WTC11 (cell line): ENCODE measurements around the gene WSCD2. TPM values are rescaled to one million over a fixed set of nuclear protein-coding genes. Genes with fewer than 3 reads are reported as not detected.

Source experiments
- ATAC-seq: fragments of 200-7000 bp; cut with Tn5 transposase; 2 replicates; pipeline ENCODE4 v1.10.0; 2021; ENCODE audit warnings: mild to moderate bottlenecking, moderate library complexity
- CTCF ChIA-PET: fragments of 300-600 bp; sonication (Branson Sonifier 250); formaldehyde crosslinking; loops from one replicate; lab custom pipeline; 2021; ENCODE audit warnings: antibody characterized with exemption; lab: Charles Lee
- POLR2A ChIA-PET: fragments of 350-600 bp; sonication (Branson Sonifier 250); formaldehyde crosslinking; loops from one replicate; lab custom pipeline; 2021; ENCODE audit warnings: antibody characterized with exemption; lab: Charles Lee
- DNase-seq: peaks from one replicate; pipeline ENCODE4 v3.0.0; 2021; ENCODE audit warnings: low spot score
- H3K27ac Mint-ChIP-seq: 2 replicates; pipeline ENCODE4 v1.8.0; 2021; ENCODE audit warnings: mixed read lengths
- H3K27me3 Mint-ChIP-seq: 2 replicates; pipeline ENCODE4 v1.8.0; 2021; ENCODE audit warnings: low read depth, mild to moderate bottlenecking, moderate library complexity, mixed read lengths
- H3K36me3 Mint-ChIP-seq: 2 replicates; pipeline ENCODE4 v1.8.0; 2021; ENCODE audit warnings: mixed read lengths
- H3K4me1 Mint-ChIP-seq: 2 replicates; pipeline ENCODE4 v1.8.0; 2022; ENCODE audit warnings: mixed read lengths
- H3K4me3 Mint-ChIP-seq: 2 replicates; pipeline ENCODE4 v1.8.0; 2021; ENCODE audit warnings: mild to moderate bottlenecking, moderate library complexity, mixed read lengths
- H3K9me3 Mint-ChIP-seq: 2 replicates; pipeline ENCODE4 v1.8.0; 2021; ENCODE audit warnings: mixed read lengths
- CDX4 ChIP-seq: fragments of 250-450 bp; sonication (Bioruptor Pico); IDR thresholded peaks from 2 replicates; pipeline ENCODE4 v1.9.0; 2021; ENCODE audit warnings: moderate library complexity, mild to moderate bottlenecking, inconsistent platforms, borderline replicate concordance
- CREB1 ChIP-seq: sonication (generic); formaldehyde crosslinking; IDR thresholded peaks from 2 replicates; pipeline ENCODE4 v1.8.0; 2023; ENCODE audit warnings: mild to moderate bottlenecking, missing genetic modification reagents
- E2F1 ChIP-seq: sonication (generic); formaldehyde crosslinking; IDR thresholded peaks from 2 replicates; pipeline ENCODE4 v1.8.0; 2022; ENCODE audit warnings: mild to moderate bottlenecking, missing genetic modification reagents
- IRF2 ChIP-seq: sonication (generic); formaldehyde crosslinking; IDR thresholded peaks from 2 replicates; pipeline ENCODE4 v1.8.0; 2022; ENCODE audit warnings: low read depth, missing genetic modification reagents, borderline replicate concordance
- JAZF1 ChIP-seq: fragments of 250-450 bp; sonication (Bioruptor Pico); IDR thresholded peaks from 2 replicates; pipeline ENCODE4 v1.9.0; 2021; ENCODE audit warnings: moderate library complexity, mild to moderate bottlenecking, inconsistent platforms
- NFE2L1 ChIP-seq: sonication (generic); formaldehyde crosslinking; IDR thresholded peaks from 2 replicates; pipeline ENCODE4 v1.8.1; 2023; ENCODE audit warnings: missing genetic modification reagents
- PRDM15 ChIP-seq: sonication (generic); formaldehyde crosslinking; IDR thresholded peaks from 2 replicates; pipeline ENCODE4 v1.8.0; 2022; ENCODE audit warnings: missing genetic modification reagents
- SMAD3 ChIP-seq: sonication (generic); formaldehyde crosslinking; IDR thresholded peaks from 2 replicates; pipeline ENCODE4 v1.8.0; 2022; ENCODE audit warnings: missing genetic modification reagents, mild to moderate bottlenecking, borderline replicate concordance
- STAT6 ChIP-seq: sonication (generic); formaldehyde crosslinking; conservative IDR thresholded peaks from 2 replicates; pipeline ENCODE4 v1.8.1; 2023; ENCODE audit warnings: mild to moderate bottlenecking, low read depth, missing genetic modification reagents, moderate library complexity
- TCF7 ChIP-seq: sonication (generic); formaldehyde crosslinking; IDR thresholded peaks from 2 replicates; pipeline ENCODE4 v1.8.0; 2022; ENCODE audit warnings: mild to moderate bottlenecking, low read depth, missing genetic modification reagents, moderate library complexity
- TEAD4 ChIP-seq: sonication (generic); formaldehyde crosslinking; IDR thresholded peaks from 2 replicates; pipeline ENCODE4 v1.8.0; 2022; ENCODE audit warnings: mild to moderate bottlenecking, missing genetic modification reagents
- TP53 ChIP-seq: sonication (generic); formaldehyde crosslinking; IDR thresholded peaks from 2 replicates; pipeline ENCODE4 v1.8.1; 2023; ENCODE audit warnings: mild to moderate bottlenecking, missing genetic modification reagents
- ZNF219 ChIP-seq: sonication (generic); formaldehyde crosslinking; IDR thresholded peaks from 2 replicates; pipeline ENCODE4 v1.8.0; 2023; ENCODE audit warnings: missing genetic modification reagents, mild to moderate bottlenecking, borderline replicate concordance
- total RNA-seq: library from RNA; stranded (reverse); gene quantifications from 3 replicates; pipeline ENCODE4 v1.2.3, GENCODE V29; 2021
- TF ChIP-seq, protein P1 (sequence below): sonication (generic); formaldehyde crosslinking; IDR thresholded peaks from 2 replicates; pipeline ENCODE4 v1.8.0; 2023; ENCODE audit warnings: missing genetic modification reagents, mild to moderate bottlenecking, borderline replicate concordance
- TF ChIP-seq, protein P2 (sequence below): sonication (generic); formaldehyde crosslinking; IDR thresholded peaks from 2 replicates; pipeline ENCODE4 v1.8.1; 2023; ENCODE audit warnings: mild to moderate bottlenecking, missing genetic modification reagents
- TF ChIP-seq, protein P3 (sequence below): fragments of 250-450 bp; sonication (Bioruptor Pico); IDR thresholded peaks from 2 replicates; pipeline ENCODE4 v1.8.0; 2021; ENCODE audit warnings: mild to moderate bottlenecking

Gene WSCD2
- total RNA-seq, 1 experiment from 2014 or later = 1.1 TPM

DNA sequence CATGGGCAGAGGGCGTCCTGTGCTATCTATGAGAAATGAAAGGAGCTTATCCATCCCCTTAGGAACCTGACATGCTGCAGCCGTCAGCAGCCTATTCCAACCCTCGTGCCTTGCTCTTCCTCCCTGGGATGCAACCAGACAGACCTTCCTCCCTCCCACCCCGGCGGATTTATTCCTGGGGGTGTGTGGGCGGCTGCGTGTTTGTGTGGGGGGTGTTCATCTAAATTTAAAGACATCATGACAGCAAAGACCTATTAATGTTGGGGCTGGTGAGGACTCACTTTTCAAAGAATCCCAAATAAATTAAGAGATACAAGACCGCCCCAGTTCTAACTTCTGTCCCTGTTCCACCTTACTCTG, 52.0 kb downstream of the WSCD2 start:
- ATAC-seq (no peak), DNase-seq (no peak)
- peaks cover 10% of the 10 kb centered on the region for H3K36me3 Mint-ChIP-seq
- no peak overlapping the region for H3K4me3 Mint-ChIP-seq
- POLR2A ChIA-PET = no interaction called here
- TF ChIP-seq STAT6 (CRISPR knock-in tag) (no peak), ZNF219 (CRISPR knock-in tag) (no peak), E2F1 (CRISPR knock-in tag) (no peak), CDX4 (CRISPR knock-in tag) (no peak), JAZF1 (CRISPR knock-in tag) (no peak), CREB1 (CRISPR knock-in tag) (no peak), IRF2 (CRISPR knock-in tag) (no peak), SMAD3 (no peak), TEAD4 (CRISPR knock-in tag) (no peak), NFE2L1 (CRISPR knock-in tag) (no peak), TCF7 (CRISPR knock-in tag) (no peak), TP53 (CRISPR knock-in tag) (no peak), PRDM15 (CRISPR knock-in tag) (no peak)
- TF ChIP-seq, protein P1, sequence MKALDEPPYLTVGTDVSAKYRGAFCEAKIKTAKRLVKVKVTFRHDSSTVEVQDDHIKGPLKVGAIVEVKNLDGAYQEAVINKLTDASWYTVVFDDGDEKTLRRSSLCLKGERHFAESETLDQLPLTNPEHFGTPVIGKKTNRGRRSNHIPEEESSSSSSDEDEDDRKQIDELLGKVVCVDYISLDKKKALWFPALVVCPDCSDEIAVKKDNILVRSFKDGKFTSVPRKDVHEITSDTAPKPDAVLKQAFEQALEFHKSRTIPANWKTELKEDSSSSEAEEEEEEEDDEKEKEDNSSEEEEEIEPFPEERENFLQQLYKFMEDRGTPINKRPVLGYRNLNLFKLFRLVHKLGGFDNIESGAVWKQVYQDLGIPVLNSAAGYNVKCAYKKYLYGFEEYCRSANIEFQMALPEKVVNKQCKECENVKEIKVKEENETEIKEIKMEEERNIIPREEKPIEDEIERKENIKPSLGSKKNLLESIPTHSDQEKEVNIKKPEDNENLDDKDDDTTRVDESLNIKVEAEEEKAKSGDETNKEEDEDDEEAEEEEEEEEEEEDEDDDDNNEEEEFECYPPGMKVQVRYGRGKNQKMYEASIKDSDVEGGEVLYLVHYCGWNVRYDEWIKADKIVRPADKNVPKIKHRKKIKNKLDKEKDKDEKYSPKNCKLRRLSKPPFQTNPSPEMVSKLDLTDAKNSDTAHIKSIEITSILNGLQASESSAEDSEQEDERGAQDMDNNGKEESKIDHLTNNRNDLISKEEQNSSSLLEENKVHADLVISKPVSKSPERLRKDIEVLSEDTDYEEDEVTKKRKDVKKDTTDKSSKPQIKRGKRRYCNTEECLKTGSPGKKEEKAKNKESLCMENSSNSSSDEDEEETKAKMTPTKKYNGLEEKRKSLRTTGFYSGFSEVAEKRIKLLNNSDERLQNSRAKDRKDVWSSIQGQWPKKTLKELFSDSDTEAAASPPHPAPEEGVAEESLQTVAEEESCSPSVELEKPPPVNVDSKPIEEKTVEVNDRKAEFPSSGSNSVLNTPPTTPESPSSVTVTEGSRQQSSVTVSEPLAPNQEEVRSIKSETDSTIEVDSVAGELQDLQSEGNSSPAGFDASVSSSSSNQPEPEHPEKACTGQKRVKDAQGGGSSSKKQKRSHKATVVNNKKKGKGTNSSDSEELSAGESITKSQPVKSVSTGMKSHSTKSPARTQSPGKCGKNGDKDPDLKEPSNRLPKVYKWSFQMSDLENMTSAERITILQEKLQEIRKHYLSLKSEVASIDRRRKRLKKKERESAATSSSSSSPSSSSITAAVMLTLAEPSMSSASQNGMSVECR (CRISPR knock-in tag) = no peak
- TF ChIP-seq, protein P2, sequence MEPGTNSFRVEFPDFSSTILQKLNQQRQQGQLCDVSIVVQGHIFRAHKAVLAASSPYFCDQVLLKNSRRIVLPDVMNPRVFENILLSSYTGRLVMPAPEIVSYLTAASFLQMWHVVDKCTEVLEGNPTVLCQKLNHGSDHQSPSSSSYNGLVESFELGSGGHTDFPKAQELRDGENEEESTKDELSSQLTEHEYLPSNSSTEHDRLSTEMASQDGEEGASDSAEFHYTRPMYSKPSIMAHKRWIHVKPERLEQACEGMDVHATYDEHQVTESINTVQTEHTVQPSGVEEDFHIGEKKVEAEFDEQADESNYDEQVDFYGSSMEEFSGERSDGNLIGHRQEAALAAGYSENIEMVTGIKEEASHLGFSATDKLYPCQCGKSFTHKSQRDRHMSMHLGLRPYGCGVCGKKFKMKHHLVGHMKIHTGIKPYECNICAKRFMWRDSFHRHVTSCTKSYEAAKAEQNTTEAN (CRISPR knock-in tag) = no peak
- TF ChIP-seq, protein P3, sequence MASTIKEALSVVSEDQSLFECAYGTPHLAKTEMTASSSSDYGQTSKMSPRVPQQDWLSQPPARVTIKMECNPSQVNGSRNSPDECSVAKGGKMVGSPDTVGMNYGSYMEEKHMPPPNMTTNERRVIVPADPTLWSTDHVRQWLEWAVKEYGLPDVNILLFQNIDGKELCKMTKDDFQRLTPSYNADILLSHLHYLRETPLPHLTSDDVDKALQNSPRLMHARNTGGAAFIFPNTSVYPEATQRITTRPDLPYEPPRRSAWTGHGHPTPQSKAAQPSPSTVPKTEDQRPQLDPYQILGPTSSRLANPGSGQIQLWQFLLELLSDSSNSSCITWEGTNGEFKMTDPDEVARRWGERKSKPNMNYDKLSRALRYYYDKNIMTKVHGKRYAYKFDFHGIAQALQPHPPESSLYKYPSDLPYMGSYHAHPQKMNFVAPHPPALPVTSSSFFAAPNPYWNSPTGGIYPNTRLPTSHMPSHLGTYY (CRISPR knock-in tag) = no peak
- H3K9me3 Mint-ChIP-seq = peaks cover 16% of the 10 kb centered on the region
- CTCF ChIA-PET = interaction anchor here (1.0 to 1.8 kb wide), 5 partner anchors 8 to 269 kb away, joined by 3 to 4 read pairs (median 3); no protein-coding TSS in a partner anchor
- H3K4me1 Mint-ChIP-seq = peaks cover 29% of the 10 kb centered on the region
- H3K27me3 Mint-ChIP-seq = no peaks in the 10 kb centered on the region; the same call in 1 of the 2 replicates
- H3K27ac Mint-ChIP-seq = no peak overlapping the region; the same call in 1 of the 2 replicates
